NCI-H2196 (cell line): ENCODE data around the gene GALNT1.

ENCODE experiments used
- DNase-seq: peaks from one replicate; lab custom pipeline; 2025; ENCODE audit not compliant: unreplicated experiment; lab: John Stamatoyannopoulos, UW

GALNT1 gene

GRCh38 chr18:35711227-35711626 is 129.7 kb downstream of the GALNT1 start:
- no peak for DNase-seq

GRCh38 chr18:35713545-35713944 is 132.0 kb downstream of the GALNT1 start:
- no peak for DNase-seq

GRCh38 chr18:35714539-35714938 is 133.0 kb downstream of the GALNT1 start:
- DNase-seq = no peak

GRCh38 chr18:35715139-35715538 is 133.6 kb downstream of the GALNT1 start:
- DNase-seq = no peak

GRCh38 chr18:35716169-35716831 is 134.8 kb downstream of the GALNT1 start:
- no peak for DNase-seq

- no peak for DNase-seq
Measured at GRCh38 chr18:35717182-35717581, 135.6 kb downstream of the GALNT1 start.

GRCh38 chr18:35721431-35722081 is 140.0 kb downstream of the GALNT1 start:
- DNase-seq = no peak

GRCh38 chr18:35728676-35729075 is 147.1 kb downstream of the GALNT1 start:
- DNase-seq = no peak

- no peak for DNase-seq
Measured at GRCh38 chr18:35729991-35730668, 148.6 kb downstream of the GALNT1 start.

GRCh38 chr18:35730691-35731370 is 149.3 kb downstream of the GALNT1 start:
- DNase-seq = no peak

GRCh38 chr18:35731701-35732100 is 150.2 kb downstream of the GALNT1 start:
- DNase-seq = no peak

GRCh38 chr18:35732162-35732561 is 150.6 kb downstream of the GALNT1 start:
- DNase-seq = no peak

- DNase-seq = peak; percentile 8
Measured at GRCh38 chr18:35732636-35733035, 151.1 kb downstream of the GALNT1 start.

- no peak for DNase-seq
Measured at GRCh38 chr18:35733408-35733807, 151.9 kb downstream of the GALNT1 start.

- DNase-seq = no peak
Measured at GRCh38 chr18:35736696-35737095, 155.2 kb downstream of the GALNT1 start.

GRCh38 chr18:35739778-35740177 is 158.2 kb downstream of the GALNT1 start:
- DNase-seq = no peak

- no peak for DNase-seq
Measured at GRCh38 chr18:35740656-35741055, 159.1 kb downstream of the GALNT1 start.

GRCh38 chr18:35743916-35744315 is 162.4 kb downstream of the GALNT1 start:
- no peak for DNase-seq

- no peak for DNase-seq
Measured at GRCh38 chr18:35745814-35746213, 164.3 kb downstream of the GALNT1 start.

GRCh38 chr18:35746826-35747339 is 165.3 kb downstream of the GALNT1 start:
- DNase-seq = no peak

GRCh38 chr18:35747894-35748472 is 166.4 kb downstream of the GALNT1 start:
- no peak for DNase-seq
